Esophagus (tissue), 2 donors: ENCODE measurements around the gene ITGB5. TPM values are rescaled to one million over a fixed set of nuclear protein-coding genes. Genes with fewer than 3 reads are reported as not detected.

Experiments
- H3K27ac ChIP-seq, 2 donors: one replicate each; pipeline ENCODE4 v1.5.1; 2013; ENCODE audit warnings: low read depth in 2 of 2, mild to moderate bottlenecking in 2 of 2, inconsistent platforms in 1 of 2, low read length in 1 of 2, moderate library complexity in 1 of 2
- H3K27me3 ChIP-seq, 2 donors: one replicate each; pipeline ENCODE4 v1.6.1; 2013; ENCODE audit warnings: low read length in 2 of 2, control low read depth in 1 of 2, mild to moderate bottlenecking in 1 of 2; ENCODE audit not compliant: insufficient read depth in 2 of 2, control insufficient read depth in 1 of 2
- H3K36me3 ChIP-seq, 2 donors: one replicate each; pipeline ENCODE4 v1.6.1; 2013; ENCODE audit warnings: low read length in 1 of 2; ENCODE audit not compliant: control insufficient read depth in 2 of 2, insufficient read depth in 2 of 2
- H3K4me1 ChIP-seq, 2 donors: one replicate each; pipeline ENCODE4 v1.6.1; 2013; ENCODE audit warnings: low read length in 1 of 2; ENCODE audit not compliant: control insufficient read depth in 2 of 2, insufficient read depth in 2 of 2
- H3K4me3 ChIP-seq, 2 donors: one replicate each; pipeline ENCODE4 v1.5.1; 2013; ENCODE audit warnings: low read length in 2 of 2, mild to moderate bottlenecking in 2 of 2, low read depth in 1 of 2, moderate library complexity in 1 of 2
- H3K9me3 ChIP-seq, 2 donors: one replicate each; pipeline ENCODE4 v1.6.1; 2013; ENCODE audit warnings: mild to moderate bottlenecking in 2 of 2, low read depth in 1 of 2, low read length in 1 of 2, moderate library complexity in 1 of 2; ENCODE audit not compliant: control insufficient read depth in 2 of 2, insufficient read depth in 1 of 2
- WGBS, 2 donors: extraction: QIAGEN DNeasy Blood & Tissue Kit; methylation state at CpG; one replicate each; pipeline ENCODE4 v1.1.7; 2013; 5-methylcytosine and 5-hydroxymethylcytosine counted together
- polyA plus RNA-seq, 2 donors: library from polyadenylated mRNA; stranded (reverse); fragments of 200-250 nt; gene quantifications; one replicate each; pipeline ENCODE4 v1.2.3, GENCODE V29; 2013
- donor health status: healthy with polysubstance abuse.
- donor health status: Bipolar disorder and iron deficiency.

ITGB5 gene
- polyA plus RNA-seq, 2 donors, result 19.5 to 39.6 TPM

DNA sequence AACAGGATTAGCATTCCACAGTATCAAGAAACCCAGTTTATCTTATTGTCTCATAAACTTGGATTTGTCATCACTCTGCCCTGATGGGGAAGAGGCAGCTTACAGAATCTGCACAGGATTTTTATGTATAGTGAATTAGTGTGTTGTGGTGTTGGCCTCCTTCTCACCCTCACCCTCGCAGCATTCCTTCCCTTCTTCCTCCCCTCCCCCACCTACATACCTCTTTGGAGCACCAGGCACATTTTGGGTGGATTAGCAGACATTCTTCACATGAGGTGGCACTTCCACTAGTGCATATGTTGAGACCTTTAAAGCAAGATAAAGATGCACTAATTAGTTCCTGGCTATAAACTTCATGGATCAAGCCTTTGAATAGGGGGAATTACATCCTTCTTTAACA is 13.9 kb downstream of the ITGB5 start:
- H3K4me1 ChIP-seq, result peaks cover 0 to 4% of the 10 kb centered on the region in 2 donors
- H3K9me3 ChIP-seq, result no peaks in the 10 kb centered on the region
- 78 to 79% methylated on average over 1 of the region's 1 CpG for WGBS, 2 donors
- H3K27ac ChIP-seq, result no peak overlapping the region
- H3K27me3 ChIP-seq, result no peaks in the 10 kb centered on the region
- H3K36me3 ChIP-seq, result no peaks in the 10 kb centered on the region
- H3K4me3 ChIP-seq, result no peak overlapping the region

GRCh38 chr3:124867511-124867910 is 19.7 kb downstream of the ITGB5 start:
- Histone ChIP-seq H3K4me1 (no peaks in the 10 kb centered on the region), H3K27me3 (no peaks in the 10 kb centered on the region), H3K4me3 (no peak overlapping the region), H3K9me3 (no peaks in the 10 kb centered on the region), H3K27ac (no peak overlapping the region), H3K36me3 (peaks cover 0 to 2% of the 10 kb centered on the region in 2 donors)
- WGBS, 2 donors, result 95% methylated on average over 3 of the region's 3 CpGs

GRCh38 chr3:124862006-124862405 is 25.2 kb downstream of the ITGB5 start:
- Histone ChIP-seq H3K9me3 (no peaks in the 10 kb centered on the region), H3K27ac (no peak overlapping the region), H3K36me3 (peaks cover 0 to 4% of the 10 kb centered on the region in 2 donors), H3K4me3 (no peak overlapping the region), H3K4me1 (peaks cover 0 to 2% of the 10 kb centered on the region in 2 donors), H3K27me3 (no peaks in the 10 kb centered on the region)
- 63 to 87% methylated on average over 2 of the region's 2 CpGs for WGBS, 2 donors

DNA sequence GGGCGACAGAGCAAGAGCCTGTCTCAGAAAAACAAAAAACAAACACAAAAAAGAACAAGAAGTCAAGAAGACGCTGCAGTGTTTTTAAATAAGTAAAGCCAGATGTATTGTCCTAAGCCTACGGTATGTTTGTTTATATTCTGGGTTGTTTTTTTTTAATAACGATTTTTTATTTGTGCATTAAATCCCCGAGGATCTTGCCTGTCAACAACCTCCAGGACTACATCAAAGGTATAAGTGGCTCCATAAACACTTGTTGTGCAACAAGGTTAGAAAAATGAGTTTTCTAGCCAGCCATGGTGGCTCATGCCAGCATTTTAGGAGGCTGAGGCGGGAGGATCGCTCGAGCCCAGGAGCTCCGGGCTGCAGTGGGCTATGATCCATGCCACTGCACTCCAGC is 26.1 kb downstream of the ITGB5 start:
- H3K4me3 ChIP-seq, result no peak overlapping the region
- peaks cover 0 to 2% of the 10 kb centered on the region in 2 donors for H3K4me1 ChIP-seq
- H3K27me3 ChIP-seq, result no peaks in the 10 kb centered on the region
- H3K27ac ChIP-seq, result no peak overlapping the region
- no peaks in the 10 kb centered on the region for H3K9me3 ChIP-seq
- H3K36me3 ChIP-seq, result peaks cover 0 to 4% of the 10 kb centered on the region in 2 donors
- WGBS, 2 donors, result 75 to 82% methylated on average over 9 of the region's 9 CpGs

GRCh38 chr3:124860599-124860998 is 26.6 kb downstream of the ITGB5 start:
- peaks cover 0 to 2% of the 10 kb centered on the region in 2 donors for H3K4me1 ChIP-seq
- H3K4me3 ChIP-seq, result no peak overlapping the region
- H3K36me3 ChIP-seq, result peaks cover 0 to 4% of the 10 kb centered on the region in 2 donors
- H3K27ac ChIP-seq, result no peak overlapping the region
- H3K27me3 ChIP-seq, result no peaks in the 10 kb centered on the region
- H3K9me3 ChIP-seq, result no peaks in the 10 kb centered on the region
- WGBS, 2 donors, result 66 to 68% methylated on average over 1 of the region's 1 CpG

DNA sequence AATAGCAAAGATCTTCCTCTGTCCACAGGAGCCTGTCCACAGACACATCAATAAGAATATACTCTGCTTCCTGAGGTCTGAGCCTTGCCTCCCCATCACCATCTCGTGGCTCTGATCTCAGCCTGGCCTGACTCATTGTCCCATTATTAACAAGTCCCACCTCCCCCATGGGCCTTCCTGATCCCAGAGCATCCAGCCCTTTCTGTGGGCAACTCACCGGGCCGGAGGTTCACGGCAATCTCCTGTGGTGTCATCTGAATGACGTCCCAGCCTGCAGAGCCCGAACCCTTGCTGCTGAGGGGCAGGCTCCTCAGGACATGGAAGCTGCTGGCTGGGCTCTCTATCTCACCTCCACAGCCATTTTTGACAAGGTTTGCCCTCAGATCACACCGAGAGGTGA is 28.1 kb downstream of the ITGB5 start:
- H3K27me3 ChIP-seq, result no peaks in the 10 kb centered on the region
- H3K4me3 ChIP-seq, result no peak overlapping the region
- H3K27ac ChIP-seq, result peak overlapping the region in 1 of 2 donors; percentile 24
- H3K36me3 ChIP-seq, result peaks cover 0 to 4% of the 10 kb centered on the region in 2 donors
- H3K4me1 ChIP-seq, result peaks cover 0 to 2% of the 10 kb centered on the region in 2 donors
- no peaks in the 10 kb centered on the region for H3K9me3 ChIP-seq
- 82 to 85% methylated on average over 7 of the region's 7 CpGs for WGBS, 2 donors

GRCh38 chr3:124858275-124858674 is 28.9 kb downstream of the ITGB5 start:
- no peaks in the 10 kb centered on the region for H3K27me3 ChIP-seq
- no peak overlapping the region for H3K27ac ChIP-seq
- H3K36me3 ChIP-seq, result peaks cover 0 to 4% of the 10 kb centered on the region in 2 donors
- H3K4me3 ChIP-seq, result no peak overlapping the region
- no peaks in the 10 kb centered on the region for H3K9me3 ChIP-seq
- peaks cover 0 to 2% of the 10 kb centered on the region in 2 donors for H3K4me1 ChIP-seq
- WGBS, 2 donors, result 58 to 61% methylated on average over 1 of the region's 1 CpG

GRCh38 chr3:124856677-124857076 is 30.5 kb downstream of the ITGB5 start:
- H3K27me3 ChIP-seq, result no peaks in the 10 kb centered on the region
- no peak overlapping the region for H3K27ac ChIP-seq
- 97 to 99% methylated on average over 2 of the region's 2 CpGs for WGBS, 2 donors
- peaks cover 0 to 4% of the 10 kb centered on the region in 2 donors for H3K36me3 ChIP-seq
- H3K4me3 ChIP-seq, result no peak overlapping the region
- H3K9me3 ChIP-seq, result no peaks in the 10 kb centered on the region
- peaks cover 0 to 2% of the 10 kb centered on the region in 2 donors for H3K4me1 ChIP-seq

- WGBS, 2 donors, result 37 to 68% methylated on average over 1 of the region's 1 CpG
- H3K27ac ChIP-seq, result no peak overlapping the region
- peaks cover 0 to 3% of the 10 kb centered on the region in 2 donors for H3K4me1 ChIP-seq
- no peaks in the 10 kb centered on the region for H3K27me3 ChIP-seq
- peaks cover 0 to 2% of the 10 kb centered on the region in 2 donors for H3K36me3 ChIP-seq
- H3K4me3 ChIP-seq, result no peak overlapping the region
- no peaks in the 10 kb centered on the region for H3K9me3 ChIP-seq
Measured at GRCh38 chr3:124854009-124854408, 33.2 kb downstream of the ITGB5 start.

GRCh38 chr3:124853446-124853845 is 33.7 kb downstream of the ITGB5 start:
- no peak overlapping the region for H3K27ac ChIP-seq
- H3K36me3 ChIP-seq, result no peaks in the 10 kb centered on the region
- no peaks in the 10 kb centered on the region for H3K27me3 ChIP-seq
- H3K9me3 ChIP-seq, result no peaks in the 10 kb centered on the region
- no peak overlapping the region for H3K4me3 ChIP-seq
- peaks cover 0 to 2% of the 10 kb centered on the region in 2 donors for H3K4me1 ChIP-seq
- WGBS, 2 donors, result 80% methylated on average over 3 of the region's 3 CpGs
